CD14-positive monocyte (primary cell): ENCODE results near the gene NDUFAF2. TPM values are rescaled to one million over a fixed set of nuclear protein-coding genes. Genes with fewer than 3 reads are reported as not detected.

Source experiments
- DNase-seq, 3 donors: peaks; one replicate each; pipeline ENCODE4 v3.0.0-alpha.2; 2011 to 2022
- H2AFZ ChIP-seq: 2 replicates; pipeline ENCODE4 v1.6.0; 2012; ENCODE audit warnings: mild to moderate bottlenecking, low read depth, low read length, inconsistent platforms; ENCODE audit not compliant: insufficient read depth, poor library complexity, severe bottlenecking
- H3K27ac ChIP-seq, 2 donors: 1 replicate in 1 of 2; 2 replicates in 1 of 2; pipeline ENCODE4 v1.5.1; 2012 to 2013; ENCODE audit warnings: low read length in 2 of 2, control low read depth in 1 of 2, inconsistent platforms in 1 of 2, low read depth in 1 of 2, mild to moderate bottlenecking in 1 of 2
- H3K27me3 ChIP-seq, 2 donors: one replicate each; pipeline versions ENCODE4 v1.6.0 to v1.6.1; 2011 to 2013; ENCODE audit warnings: low read length in 2 of 2; ENCODE audit not compliant: control insufficient read depth in 2 of 2, insufficient read depth in 2 of 2
- H3K36me3 ChIP-seq, 2 donors: replicated peaks in 1 of 2; 1 replicate in 1 of 2; 2 replicates in 1 of 2; pipeline versions ENCODE4 v1.5.1 to v1.6.1; 2012 to 2013; ENCODE audit warnings: low read length in 2 of 2, control low read depth in 1 of 2, inconsistent platforms in 1 of 2, mild to moderate bottlenecking in 1 of 2; ENCODE audit not compliant: insufficient read depth in 2 of 2, control insufficient read depth in 1 of 2
- H3K4me1 ChIP-seq, 2 donors: 1 replicate in 1 of 2; 2 replicates in 1 of 2; pipeline versions ENCODE4 v1.5.1 to v1.6.1; 2012 to 2013; ENCODE audit warnings: low read length in 2 of 2, control low read depth in 1 of 2, inconsistent platforms in 1 of 2, mild to moderate bottlenecking in 1 of 2, moderate library complexity in 1 of 2; ENCODE audit not compliant: insufficient read depth in 2 of 2, control insufficient read depth in 1 of 2
- H3K4me2 ChIP-seq: replicated peaks from 2 replicates; pipeline ENCODE3; 2012; ENCODE audit warnings: low read length, moderate library complexity, mild to moderate bottlenecking; ENCODE audit not compliant: poor library complexity, severe bottlenecking; ENCODE audit errors: extremely low read depth
- H3K4me3 ChIP-seq, 3 experiments: fragments of 200-600 bp in 1 of 3; sonication (generic) in 1 of 3; replicated peaks in 1 of 3; 1 replicate in 2 of 3; 2 replicates in 1 of 3; pipeline ENCODE4 v1.5.1; 2011 to 2013; ENCODE audit warnings: low read length in 3 of 3, mild to moderate bottlenecking in 3 of 3, control low read depth in 2 of 3, low read depth in 2 of 3, inconsistent platforms in 1 of 3, moderate library complexity in 1 of 3
- H3K79me2 ChIP-seq: 2 replicates; pipeline ENCODE4 v1.6.0; 2012; ENCODE audit warnings: mild to moderate bottlenecking, control low read depth, inconsistent platforms, low read length, moderate library complexity; ENCODE audit not compliant: insufficient read depth
- H3K9ac ChIP-seq: 2 replicates; pipeline ENCODE4 v1.6.0; 2017; ENCODE audit warnings: low read length, mild to moderate bottlenecking; ENCODE audit not compliant: insufficient read depth, poor library complexity, severe bottlenecking
- H3K9me3 ChIP-seq, 2 donors: replicated peaks in 1 of 2; 1 replicate in 1 of 2; 2 replicates in 1 of 2; pipeline versions ENCODE4 v1.5.1 to v1.6.1; 2012 to 2013; ENCODE audit warnings: low read length in 2 of 2, control low read depth in 1 of 2; ENCODE audit not compliant: control insufficient read depth in 1 of 2, insufficient read depth in 1 of 2
- H4K20me1 ChIP-seq: 2 replicates; pipeline ENCODE4 v1.6.0; 2012; ENCODE audit warnings: mild to moderate bottlenecking, low read length, control low read depth, moderate library complexity; ENCODE audit not compliant: insufficient read depth
- H3K27ac Mint-ChIP-seq, 7 donors: one replicate each; pipeline ENCODE4 v1.8.0; 2020; ENCODE audit warnings: mild to moderate bottlenecking in 7 of 7, mixed read lengths in 7 of 7, moderate library complexity in 6 of 7, inconsistent platforms in 2 of 7
- H3K27me3 Mint-ChIP-seq, 3 donors: one replicate each; pipeline ENCODE4 v1.8.0; 2021 to 2022; ENCODE audit warnings: low read depth in 3 of 3, mild to moderate bottlenecking in 3 of 3, mixed read lengths in 3 of 3, moderate library complexity in 3 of 3, inconsistent platforms in 1 of 3
- H3K36me3 Mint-ChIP-seq, 2 donors: one replicate each; pipeline ENCODE4 v1.8.0; 2020; ENCODE audit warnings: mixed read lengths in 2 of 2, inconsistent platforms in 1 of 2, mild to moderate bottlenecking in 1 of 2
- H3K4me1 Mint-ChIP-seq: one replicate; pipeline ENCODE4 v1.8.0; 2020; ENCODE audit warnings: mild to moderate bottlenecking, mixed read lengths
- H3K4me3 Mint-ChIP-seq, 2 donors: one replicate each; pipeline ENCODE4 v1.8.0; 2020; ENCODE audit warnings: mild to moderate bottlenecking in 2 of 2, mixed read lengths in 2 of 2, moderate library complexity in 1 of 2
- H3K9me3 Mint-ChIP-seq, 7 donors: one replicate each; pipeline ENCODE4 v1.8.0; 2020 to 2022; ENCODE audit warnings: mixed read lengths in 7 of 7, mild to moderate bottlenecking in 6 of 7, moderate library complexity in 6 of 7, inconsistent platforms in 2 of 7
- CTCF ChIP-seq: fragments of 200-600 bp; IDR thresholded peaks from one replicate; pipeline ENCODE4 v1.8.0; 2022; ENCODE audit warnings: antibody characterized with exemption, mild to moderate bottlenecking
- WGBS: methylation state at CpG from one replicate; pipeline ENCODE4 v1.1.5; 2013; ENCODE audit warnings: missing lambda C conversion rate; ENCODE audit not compliant: insufficient coverage; 5-methylcytosine and 5-hydroxymethylcytosine counted together
- intact Hi-C, 2 donors: fragments of 100-400 bp; cut with micrococcal nuclease; formaldehyde crosslinking; loops; one replicate each; pipeline versions ENCODE4 v1.15.0 to v1.15.1; 2023
- polyA plus RNA-seq, 3 donors: library from polyadenylated mRNA; depleted of rRNA in 1 of 3; unstranded in 2 of 3; stranded (reverse) in 1 of 3; fragments of 300-500 nt in 2 of 3; fragments of >200 nt in 1 of 3; fragmentation: Illumina TruSeq in 2 of 3; gene quantifications; 1 replicate in 2 of 3; 2 replicates in 1 of 3; pipeline ENCODE4 v1.2.3, GENCODE V29; 2012 to 2021

Gene NDUFAF2
- polyA plus RNA-seq, 3 donors: 5.9 to 29.5 (median 25.0) TPM

- H3K9ac ChIP-seq: no peak overlapping the region
- H2AFZ ChIP-seq: no peak overlapping the region
- H3K4me2 ChIP-seq: peak overlapping the region; percentile 90
- H3K36me3 Mint-ChIP-seq: peaks cover 21 to 29% of the 10 kb centered on the region in 2 donors
- H3K4me1 ChIP-seq: peaks cover 27 to 44% of the 10 kb centered on the region in 2 donors
- peak overlapping the region in 2 of 7 donors; percentile 54 to 66 for H3K27ac Mint-ChIP-seq
- no peaks in the 10 kb centered on the region for H3K9me3 ChIP-seq
- intact Hi-C loops: loop anchor here (5.0 kb wide), 3 partner anchors 117 to 247 kb away; partner anchors contain the start of gene ZSWIM6 (in 1 of the 2)
- H3K36me3 ChIP-seq: peaks cover 2 to 17% of the 10 kb centered on the region in 2 donors
- H3K4me3 Mint-ChIP-seq: peak overlapping the region in 1 of 2 donors; percentile 7
- H3K4me3 ChIP-seq: peak overlapping the region in 1 of 3 experiments; percentile 96
- 100% methylated on average over 2 of the region's 3 CpGs for WGBS
- no peak for DNase-seq
- H4K20me1 ChIP-seq: no peaks in the 10 kb centered on the region
- no peaks in the 10 kb centered on the region for H3K27me3 ChIP-seq
- peaks cover 0 to 3% (median 0%) of the 10 kb centered on the region in 7 donors for H3K9me3 Mint-ChIP-seq
- peaks cover 0 to 2% (median 0%) of the 10 kb centered on the region in 3 donors for H3K27me3 Mint-ChIP-seq
- peaks cover 52% of the 10 kb centered on the region for H3K4me1 Mint-ChIP-seq
- H3K27ac ChIP-seq: peak overlapping the region in 1 of 2 donors; percentile 24
- TF ChIP-seq CTCF: no peak
- H3K79me2 ChIP-seq: peaks cover 70% of the 10 kb centered on the region
Observed at GRCh38 chr5:61160497-61160896, 215.5 kb downstream of the NDUFAF2 start.

GRCh38 chr5:61162010-61162831 is 217.2 kb downstream of the NDUFAF2 start, which contains the start of gene SMIM15:
Gene SMIM15 (minus strand): TSS chr5:61162468. CDS start chr5:61160171, 2,297 bp downstream.
- Mint-ChIP-seq H3K4me1 (peaks cover 52% of the 10 kb centered on the region), H3K27ac (peak within 1 kb of the TSS; percentile 97 to 99 (median 98)), H3K36me3 (peaks cover 13 to 24% of the 10 kb centered on the region in 2 donors), H3K9me3 (no peaks in the 10 kb centered on the region), H3K4me3 (peak within 1 kb of the TSS; percentile 99), H3K27me3 (peaks cover 0 to 2% (median 0%) of the 10 kb centered on the region in 3 donors)
- Histone ChIP-seq H3K4me2 (peak within 1 kb of the TSS; percentile 90), H3K9ac (peak within 1 kb of the TSS; percentile 95), H2AFZ (peak within 1 kb of the TSS; percentile 97), H3K79me2 (peaks cover 64% of the 10 kb centered on the region), H3K4me3 (peak within 1 kb of the TSS; percentile 59 to 96 (median 86)), H3K27me3 (no peaks in the 10 kb centered on the region), H4K20me1 (no peaks in the 10 kb centered on the region), H3K36me3 (peaks cover 0 to 17% of the 10 kb centered on the region in 2 donors), H3K4me1 (peaks cover 27 to 44% of the 10 kb centered on the region in 2 donors), H3K27ac (peak within 1 kb of the TSS; percentile 93 to 96), H3K9me3 (no peaks in the 10 kb centered on the region)
- DNase-seq: peak; percentile 94 to 95 (median 94)
- 1% methylated on average over 66 of the region's 73 CpGs for WGBS
- no peak for TF ChIP-seq CTCF
- intact Hi-C loops: loop anchor here (2.0 to 5.0 kb wide), 4 partner anchors 115 to 245 kb away; partner anchors contain the start of gene ZSWIM6 (in 1 of the 2)
